ENCODE measurements around the gene MED12L.

The MED12L gene

DNA sequence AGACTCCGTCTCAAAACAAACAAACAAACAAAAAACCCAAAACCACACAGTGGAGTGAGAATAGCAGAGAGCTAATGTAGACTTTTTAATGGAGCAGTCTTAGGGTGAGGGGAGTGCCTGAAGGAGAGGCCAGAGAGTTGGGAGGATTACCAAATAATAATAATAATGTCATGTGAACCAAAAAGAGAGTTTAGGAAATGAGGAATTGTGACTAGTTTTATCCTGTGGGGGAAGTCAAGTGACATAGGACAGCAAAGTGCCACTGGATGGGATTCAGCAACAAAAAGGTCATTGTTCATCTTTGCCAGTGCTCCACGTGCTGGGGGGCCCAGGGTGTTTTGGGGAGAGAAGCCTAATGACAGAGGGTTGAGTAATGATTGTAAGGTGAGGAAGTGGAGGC is 218.3 kb downstream of the MED12L start:
- no peak for DNase-seq

DNA sequence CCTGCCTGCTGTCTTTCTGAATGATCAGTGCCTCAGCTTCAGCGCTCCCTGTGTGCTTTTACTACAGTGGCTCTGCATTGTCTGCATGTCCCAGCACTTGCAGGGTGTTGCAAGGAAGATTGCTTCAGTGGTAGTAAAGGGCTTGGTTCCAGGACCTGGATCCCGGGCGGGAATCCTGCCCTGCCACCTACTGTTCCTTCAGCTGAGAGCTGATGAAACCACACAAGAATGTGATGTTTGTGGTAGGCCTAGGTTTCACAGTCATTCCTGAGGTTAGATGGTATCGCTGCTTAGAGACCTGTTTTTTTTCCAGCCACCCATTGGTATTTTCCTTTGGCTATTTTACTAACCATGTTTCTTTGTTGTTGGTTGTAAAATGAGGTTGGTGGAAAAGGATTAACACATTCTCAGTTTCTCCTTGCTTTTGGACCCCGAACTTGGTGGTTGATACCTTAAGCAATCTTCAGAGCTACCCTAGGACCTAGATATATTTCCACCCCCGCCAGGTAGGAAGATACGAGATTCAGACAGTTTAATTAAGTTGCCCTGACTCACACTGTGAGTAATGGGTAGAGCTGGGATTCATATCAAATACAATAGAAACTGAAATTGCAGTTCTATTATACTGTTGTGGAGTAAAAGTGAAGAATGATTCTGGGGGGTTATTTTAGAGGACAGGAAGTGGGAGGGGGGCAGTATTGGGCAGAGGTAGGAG is 219.8 kb downstream of the MED12L start:
- no peak for DNase-seq

DNA sequence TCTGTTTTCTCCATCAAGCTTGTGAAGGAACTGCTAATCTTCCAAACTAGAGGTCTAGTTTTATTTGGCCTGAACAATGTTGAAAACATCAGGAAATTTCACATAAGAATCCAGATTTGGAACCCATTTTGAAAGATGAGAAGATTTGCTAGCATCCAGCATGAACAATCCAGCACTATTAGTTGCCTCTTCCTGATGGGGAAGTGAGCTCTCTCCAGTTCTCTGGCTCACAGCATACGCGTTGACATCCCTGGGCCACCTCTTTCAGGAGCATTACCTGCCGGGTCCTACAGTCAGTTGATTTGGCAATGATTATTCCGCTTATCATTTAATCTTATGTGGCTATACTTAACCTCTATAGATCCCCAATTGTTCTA is 220.3 kb downstream of the MED12L start:
- DNase-seq: no peak

DNA sequence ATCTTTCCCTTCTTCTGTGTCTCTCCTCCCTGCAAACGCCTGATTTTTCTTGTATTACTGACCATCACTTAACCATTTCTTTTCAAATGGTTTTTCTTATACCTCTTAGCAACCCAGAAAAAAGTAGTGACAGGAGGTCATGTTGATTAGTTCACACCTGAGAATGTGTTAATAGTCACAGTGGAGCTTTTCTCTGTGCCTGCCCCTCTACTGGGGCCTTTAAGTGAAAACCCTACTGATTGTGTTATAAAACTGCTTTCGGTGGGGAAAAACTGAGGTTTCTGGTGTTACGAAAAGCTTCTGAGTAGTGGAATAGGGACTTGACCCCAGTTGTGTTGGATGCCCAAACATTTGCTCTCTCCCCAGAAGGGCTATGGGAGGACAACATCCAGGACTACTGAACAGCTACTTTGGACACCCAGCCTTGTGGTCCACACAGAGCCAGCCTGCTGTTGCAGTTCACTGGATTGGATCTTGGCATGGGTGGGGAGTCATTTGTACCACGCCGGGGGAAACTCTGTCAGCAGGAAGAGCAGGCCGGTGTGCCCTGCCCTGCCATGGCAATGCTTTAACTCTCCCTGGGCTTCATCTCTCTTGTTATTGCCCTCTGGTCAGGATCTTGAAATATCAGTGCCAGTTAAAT is 220.8 kb downstream of the MED12L start:
- DNase-seq: no peak

DNA sequence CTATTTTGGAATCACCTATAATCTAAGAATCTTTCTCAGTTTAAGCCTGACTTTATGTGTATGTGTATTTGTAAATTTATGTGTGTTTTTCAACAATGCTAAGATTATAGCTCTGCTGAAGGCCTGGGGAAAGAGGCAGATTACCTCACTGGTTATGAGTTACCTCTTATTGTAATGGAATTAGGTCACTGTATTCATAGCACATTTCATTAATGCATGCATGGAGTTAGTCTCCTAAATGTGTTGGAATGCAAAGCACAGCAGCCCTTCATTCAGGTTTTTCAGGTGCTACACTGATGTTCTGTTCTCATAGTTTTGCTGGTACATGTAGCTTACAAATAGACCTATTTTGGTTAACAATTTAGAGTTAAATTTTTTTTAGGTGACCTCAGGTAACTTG is 221.7 kb downstream of the MED12L start:
- no peak for DNase-seq

DNA sequence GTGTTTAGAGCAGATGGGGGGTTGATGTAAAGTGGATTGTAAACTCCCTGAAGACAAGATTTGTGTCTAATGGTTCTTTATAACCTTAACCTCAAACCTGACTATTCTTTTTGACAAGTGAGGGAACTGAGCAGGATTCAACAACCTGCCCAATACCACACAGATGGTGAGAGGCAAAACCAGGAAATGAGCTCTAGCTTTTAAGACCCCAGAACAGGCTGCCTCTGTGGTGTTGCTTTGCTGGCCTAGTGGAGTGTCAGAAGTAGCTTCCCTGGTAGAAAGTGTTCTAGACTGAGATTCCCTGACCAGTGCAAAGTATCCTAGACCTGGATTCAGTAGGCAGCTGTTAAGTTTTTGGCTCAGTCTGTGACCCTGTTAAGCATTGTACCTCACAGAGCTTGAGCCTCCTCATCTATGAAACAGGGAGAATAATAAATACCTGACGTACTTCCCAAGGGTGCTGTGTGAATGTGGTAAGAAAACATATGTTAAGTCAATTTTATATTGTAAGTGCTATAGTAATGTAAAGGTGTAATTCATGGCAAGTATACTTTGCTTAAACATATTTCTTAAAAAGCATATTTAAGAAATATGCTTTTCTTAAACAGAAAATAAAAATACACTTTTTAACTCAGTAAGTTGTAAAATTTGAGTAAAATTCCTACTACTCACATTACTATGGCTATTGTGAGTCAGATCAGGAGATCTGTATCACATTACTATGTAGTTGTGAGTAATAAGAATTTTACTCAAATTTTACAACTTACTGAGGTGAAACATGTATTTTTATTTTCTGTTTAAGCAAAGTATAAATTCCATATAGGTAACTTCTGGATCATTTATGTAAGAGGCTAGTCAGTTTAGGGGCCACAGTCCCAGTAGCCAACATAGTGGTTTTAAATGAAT is 222.4 kb downstream of the MED12L start:
- no peak for DNase-seq

DNA sequence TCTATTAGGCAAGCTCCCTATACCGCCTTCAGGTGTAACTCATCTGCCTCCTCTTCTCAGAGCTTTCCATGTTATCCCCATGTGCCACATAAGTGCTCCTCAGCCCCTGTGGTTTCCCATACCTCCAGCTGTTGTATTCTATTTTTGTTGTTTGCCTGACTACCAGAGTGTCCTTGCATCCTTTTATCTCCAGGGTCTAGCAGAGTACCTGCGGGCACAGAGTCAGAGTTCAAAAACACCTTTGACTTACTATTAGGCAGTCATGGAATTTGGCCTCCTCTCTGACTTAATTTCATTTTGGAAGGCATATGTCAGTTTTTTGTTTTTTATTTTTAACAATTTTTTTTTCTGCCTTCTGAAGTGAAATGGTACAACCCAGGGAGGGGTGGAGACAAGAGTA is 224.1 kb downstream of the MED12L start:
- DNase-seq: no peak

DNA sequence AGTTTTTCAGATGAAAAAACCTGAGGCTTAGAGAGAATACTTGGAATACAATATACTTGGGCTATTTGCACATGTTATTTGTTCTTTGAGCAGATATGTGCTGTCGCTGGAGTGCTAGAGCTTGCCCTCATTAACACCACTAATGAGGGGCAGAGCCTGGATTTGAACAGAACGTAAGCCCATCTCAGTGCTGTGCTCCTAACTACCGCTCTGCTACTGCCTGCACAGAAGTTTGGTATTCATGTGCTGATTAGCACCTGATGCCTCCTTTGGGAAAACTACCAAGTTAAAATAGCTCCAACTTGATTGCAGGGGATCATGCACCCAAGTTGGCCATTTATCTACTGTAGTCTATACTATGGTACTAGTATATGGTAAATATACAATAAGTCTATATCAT is 227.5 kb downstream of the MED12L start:
- no peak for DNase-seq

DNA sequence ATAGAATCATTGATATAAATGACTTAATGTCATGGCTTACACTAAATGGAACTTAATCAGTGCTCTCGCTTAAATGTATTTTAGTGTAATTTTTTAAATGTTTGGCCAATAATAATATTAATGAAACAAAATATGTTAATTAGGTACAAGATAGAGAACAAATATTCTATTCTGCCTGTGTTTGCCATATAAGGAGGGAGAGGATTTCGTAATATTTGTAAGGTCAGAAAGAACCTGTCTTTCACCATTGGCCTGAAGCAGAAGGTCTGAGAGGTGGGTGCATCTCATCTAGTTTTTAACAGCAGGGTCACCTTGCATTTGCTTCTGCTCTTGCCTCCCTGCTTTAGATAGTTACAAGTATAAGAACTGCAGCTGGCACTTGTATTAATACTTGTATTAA is 228.7 kb downstream of the MED12L start:
- no peak for DNase-seq

DNA sequence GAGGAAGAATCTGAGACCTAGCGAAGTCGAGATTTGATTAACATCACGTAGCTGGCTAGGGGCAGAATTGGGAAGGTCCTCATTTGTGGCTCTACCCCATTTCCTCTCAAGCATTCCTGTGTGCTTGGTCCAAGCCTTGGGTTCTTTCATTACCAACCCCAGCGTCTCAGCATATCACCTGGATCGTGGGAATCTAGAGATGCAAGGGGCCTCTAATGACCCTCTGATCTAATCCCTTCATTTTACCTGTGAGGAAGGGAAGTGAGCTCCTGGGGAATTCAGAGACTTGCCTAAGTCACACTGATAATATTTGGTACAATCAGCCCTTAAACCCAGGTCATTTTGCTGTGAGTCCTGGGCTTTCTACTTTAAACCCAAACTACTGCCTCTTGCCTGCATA is 229.1 kb downstream of the MED12L start:
- no peak for DNase-seq

DNA sequence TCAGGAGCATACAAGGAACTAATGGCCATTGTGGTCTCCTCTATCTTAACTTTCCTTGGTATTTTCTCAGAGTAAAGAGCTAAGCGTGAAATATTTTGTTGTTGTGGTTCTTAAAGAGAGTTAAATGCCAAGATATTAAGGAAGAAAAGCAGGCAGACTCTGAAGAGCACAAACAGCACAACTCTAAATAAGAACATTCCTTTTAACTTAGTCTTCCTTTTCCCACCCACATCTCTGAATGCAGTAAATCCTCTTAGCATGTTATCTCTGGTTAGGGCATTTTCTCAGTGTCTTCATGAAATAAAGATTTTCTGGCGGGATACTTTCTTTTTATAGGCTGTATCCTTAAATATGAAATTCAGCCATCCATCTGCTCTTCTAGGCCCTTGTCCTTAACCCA is 229.7 kb downstream of the MED12L start:
- DNase-seq: no peak

DNA sequence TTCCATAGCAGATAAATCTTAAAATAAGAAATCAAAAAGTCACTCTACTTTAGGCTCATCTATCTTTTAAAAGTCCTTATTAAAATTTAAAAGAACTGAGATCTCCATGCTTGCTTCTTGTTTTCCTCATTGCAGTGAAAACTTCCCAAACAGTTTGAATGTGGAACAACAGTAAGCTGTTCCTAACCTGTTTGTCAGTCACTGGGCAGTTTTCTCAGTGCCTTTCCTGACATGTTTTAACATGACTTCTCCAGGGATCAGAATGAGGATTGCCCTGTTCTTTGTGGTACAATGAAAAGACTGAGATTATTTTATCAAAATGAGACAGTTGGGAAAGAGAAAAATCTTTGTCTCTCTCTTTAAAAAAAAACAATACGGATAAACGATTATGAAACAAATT is 230.4 kb downstream of the MED12L start:
- no peak for DNase-seq

DNA sequence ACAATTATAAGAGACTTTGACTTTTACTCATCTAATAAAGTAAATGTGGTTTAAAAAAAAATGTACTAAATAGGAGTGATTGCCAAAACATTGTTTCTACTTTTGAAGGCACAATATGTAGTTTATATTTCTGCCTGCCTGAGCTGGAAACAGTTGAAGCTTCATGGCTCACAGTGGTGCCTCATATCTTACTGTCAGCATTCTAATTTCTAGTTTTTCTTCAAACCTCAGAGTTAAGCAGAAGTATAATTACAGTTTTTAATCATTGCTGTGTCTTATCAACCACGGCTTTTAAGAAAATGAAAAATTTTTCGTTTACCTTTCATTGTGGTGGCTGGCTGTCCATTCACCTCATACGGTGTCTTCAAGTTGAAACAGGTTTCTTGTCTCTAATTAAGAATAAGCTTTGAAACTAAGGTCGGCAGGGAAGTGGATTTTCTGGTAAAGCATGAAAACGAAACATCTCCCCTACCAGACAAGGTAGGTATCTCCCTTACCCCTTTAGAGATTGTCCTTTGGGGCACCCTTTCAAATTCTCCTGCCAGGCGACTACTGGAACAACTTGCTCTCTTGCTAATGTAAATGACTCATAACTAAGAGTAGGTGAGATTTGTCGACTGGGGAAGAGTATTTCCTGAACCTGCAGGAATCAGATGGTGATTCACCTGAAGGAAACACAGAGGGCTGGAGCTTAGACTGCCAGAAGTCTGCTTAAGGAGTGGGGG is 231.0 kb downstream of the MED12L start, which contains the start of gene GPR87:
Gene GPR87, minus strand, starts transcription at position 554 of the 725 bp plus-strand sequence. CDS start 16,720 bp downstream, outside the sequence.
- DNase-seq: no peak

DNA sequence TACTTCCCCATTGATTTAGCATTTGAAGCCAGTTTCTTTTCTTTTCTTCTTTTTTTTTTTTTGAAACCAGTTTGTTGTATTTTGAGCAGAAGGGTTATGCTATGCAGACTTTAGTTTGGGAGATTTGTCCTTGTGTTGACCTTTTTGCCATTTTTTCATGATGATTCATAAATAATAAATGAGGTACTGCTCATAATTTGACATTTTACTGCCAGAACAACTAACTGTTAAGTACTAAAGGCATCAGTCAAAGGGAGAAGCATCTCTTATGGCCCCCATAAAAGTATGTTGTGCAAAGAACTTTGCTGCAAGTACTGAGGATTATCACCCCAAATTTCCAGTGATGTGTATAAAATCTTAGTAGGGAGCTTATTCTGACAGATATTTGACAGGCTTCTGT is 232.8 kb downstream of the MED12L start:
- no peak for DNase-seq

DNA sequence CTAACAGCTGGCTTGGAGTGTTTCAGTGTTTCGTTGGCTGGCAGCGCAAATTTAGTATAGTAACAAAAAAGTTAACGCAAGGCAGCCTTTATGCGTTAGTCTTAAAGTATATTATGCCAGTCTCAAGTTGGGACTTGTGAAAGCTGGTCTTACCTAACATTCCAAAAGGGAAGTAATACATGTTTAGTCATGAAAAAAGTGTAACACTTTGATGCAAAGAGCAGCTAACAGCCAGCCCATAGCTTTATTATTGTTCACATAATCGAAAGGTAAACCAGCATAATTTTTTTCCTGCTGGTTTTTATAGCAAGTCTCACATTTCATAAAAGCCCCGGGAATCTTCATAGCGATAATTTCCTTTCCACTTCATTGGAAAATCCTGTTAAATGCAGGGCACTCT is 233.5 kb downstream of the MED12L start:
- no peak for DNase-seq

DNA sequence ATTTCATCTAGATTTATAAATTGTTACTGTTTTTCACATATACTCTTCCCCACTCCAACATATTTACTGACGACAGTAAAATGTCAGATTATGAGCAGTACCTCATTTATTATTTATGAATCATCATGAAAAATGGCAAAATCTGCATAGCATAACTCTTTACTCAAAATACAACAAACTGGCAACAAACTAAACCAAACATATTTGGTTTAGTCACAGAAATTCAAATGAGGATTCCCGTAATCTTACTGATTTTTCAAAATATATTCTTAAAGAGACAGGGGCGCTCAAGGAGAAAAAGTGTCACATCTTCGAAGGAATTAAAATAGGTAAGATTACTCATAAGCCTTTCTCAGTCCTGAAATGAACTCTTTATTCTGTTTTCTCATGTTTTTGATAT is 234.2 kb downstream of the MED12L start:
- DNase-seq: no peak

DNA sequence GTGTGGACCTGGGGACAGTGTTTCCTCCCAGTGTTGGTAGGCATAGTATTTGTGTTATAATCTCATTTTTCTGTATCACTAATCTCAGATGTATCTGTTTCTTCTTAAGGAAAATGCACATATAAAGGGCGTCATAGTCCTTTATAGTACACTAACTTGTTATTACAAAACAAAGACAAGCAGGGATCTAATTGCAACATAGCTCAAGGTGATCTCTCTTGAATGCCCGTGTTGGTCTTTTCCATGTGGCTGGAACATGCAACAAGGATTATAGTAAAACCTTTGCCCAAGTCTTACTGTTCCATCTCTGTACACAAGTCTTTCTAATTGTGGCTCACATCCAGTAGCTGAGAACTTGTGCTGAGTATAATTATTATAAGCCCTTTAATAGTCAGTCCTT is 234.7 kb downstream of the MED12L start:
- no peak for DNase-seq

DNA sequence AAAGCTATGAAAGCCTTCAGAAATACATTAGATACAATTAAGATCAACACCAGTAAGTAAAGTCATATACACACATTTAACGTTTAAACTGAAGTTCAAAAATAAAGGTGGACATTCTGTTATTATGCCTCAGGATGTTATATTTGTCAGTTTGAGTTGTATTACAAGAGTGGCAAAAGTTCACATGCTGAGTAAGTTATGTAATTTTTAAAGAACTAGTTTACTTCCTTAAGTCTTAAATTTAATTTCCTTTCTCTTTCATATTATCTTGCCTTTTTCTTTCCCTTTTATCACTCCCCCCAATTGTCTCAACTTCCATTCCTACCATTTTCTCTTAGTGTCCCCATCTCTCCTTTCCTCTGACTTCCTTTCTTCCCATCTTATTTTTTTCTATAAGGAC is 236.1 kb downstream of the MED12L start:
- no peak for DNase-seq

DNA sequence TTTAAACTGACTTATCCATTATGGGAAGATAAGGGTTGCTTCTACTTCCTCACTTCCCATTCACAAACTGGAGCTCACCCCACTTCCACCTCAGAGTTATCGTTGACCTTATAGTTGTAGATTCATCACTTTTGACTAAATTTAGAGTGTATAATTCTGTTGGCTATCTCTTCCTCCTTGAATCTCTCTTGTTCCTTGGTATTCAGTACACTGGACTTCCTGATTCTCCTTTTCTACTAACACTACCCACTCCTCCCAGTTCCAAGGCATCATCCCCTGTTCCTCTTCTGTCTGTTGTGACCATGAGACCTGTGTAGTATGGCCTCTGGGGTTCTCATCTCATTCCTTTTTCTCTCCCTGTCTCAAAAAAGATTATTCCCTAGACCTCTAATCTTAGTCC is 237.0 kb downstream of the MED12L start:
- DNase-seq: no peak

DNA sequence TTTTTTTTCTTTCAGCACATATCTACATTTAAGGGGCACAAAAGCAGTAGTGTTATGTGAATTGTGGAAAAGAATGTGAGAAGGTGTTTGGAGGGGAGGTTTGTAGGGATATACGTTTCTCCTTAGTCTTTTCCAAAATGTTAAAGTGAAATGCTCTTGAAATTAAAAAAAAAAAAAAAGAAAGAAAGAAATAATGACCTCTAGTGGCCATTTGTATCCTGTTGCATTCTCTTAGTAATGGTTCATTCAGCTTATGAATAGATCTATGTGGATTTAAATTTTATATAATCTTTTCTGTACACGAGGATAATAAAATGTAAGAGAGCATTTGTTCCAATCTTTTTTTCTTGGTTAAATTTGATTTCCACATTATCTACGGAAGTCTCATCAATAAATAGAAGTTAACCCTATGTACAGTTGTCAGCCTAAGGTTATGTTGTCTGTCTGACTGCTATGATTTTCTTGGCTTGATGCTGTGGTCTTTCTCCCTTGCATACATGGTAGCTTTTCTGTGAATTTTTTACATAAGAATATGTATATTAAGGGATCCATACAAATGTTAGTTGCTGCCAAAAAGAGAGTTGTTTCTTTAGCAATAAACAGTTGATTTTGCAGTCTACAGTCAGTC is 242.2 kb downstream of the MED12L start:
- DNase-seq: no peak

DNA sequence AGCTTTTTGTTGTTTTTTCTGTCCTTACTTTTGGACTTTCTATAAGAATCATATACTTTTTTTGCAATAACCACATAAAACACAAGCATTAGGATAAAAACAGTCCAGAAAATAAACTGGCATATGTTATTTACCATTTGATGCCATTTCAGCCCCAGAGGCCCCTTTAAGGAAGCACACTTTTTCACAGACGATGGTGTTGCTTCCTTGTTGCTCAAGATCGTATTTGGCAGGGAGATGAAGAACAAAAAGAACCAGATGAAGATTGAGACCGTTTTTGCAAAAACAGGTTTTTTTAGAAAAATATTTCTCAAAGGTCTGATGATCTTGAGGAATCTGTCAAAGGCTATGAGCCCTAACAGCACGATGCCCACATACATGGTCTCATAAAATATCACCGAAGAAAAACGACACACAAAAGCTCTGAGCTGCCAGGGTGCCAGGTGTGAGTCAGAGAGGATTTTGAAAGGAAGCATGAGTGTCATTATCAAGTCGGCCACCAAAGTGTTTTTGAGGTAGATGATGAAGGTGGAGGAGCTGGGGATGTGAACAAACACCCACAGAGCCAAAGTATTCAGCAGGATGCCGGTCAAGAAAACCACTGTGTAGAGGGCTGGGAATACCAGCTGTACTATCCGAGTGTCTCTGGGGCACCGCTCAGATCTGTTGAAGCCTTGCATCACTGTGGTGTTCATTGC is 243.0 kb downstream of the MED12L start:
- DNase-seq: peak; percentile 17

DNA sequence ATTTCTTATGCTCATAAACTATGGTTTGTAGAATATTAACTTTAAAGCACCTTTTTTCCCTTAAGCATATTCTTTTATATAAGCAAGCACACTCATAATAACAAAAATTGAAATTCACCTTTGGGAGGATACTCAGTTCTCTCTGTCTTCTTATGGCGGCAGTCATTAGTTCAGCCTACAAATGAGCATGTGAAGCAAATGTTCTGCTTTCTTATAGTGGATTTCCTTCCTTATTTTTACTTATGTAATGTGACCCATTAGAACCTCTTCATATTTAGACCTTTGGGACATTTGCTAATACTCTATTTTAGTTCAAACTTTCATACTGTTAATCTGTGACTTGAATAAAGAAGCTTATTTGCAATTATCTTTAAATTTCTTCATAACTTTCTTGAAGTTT is 243.9 kb downstream of the MED12L start, which contains the start of gene P2RY13:
Gene P2RY13, minus strand, starts transcription at position 187 of the 400 bp plus-strand sequence. Its CDS starts 21 bp downstream, at position 166.
- no peak for DNase-seq

Data from CD4-positive, alpha-beta T cell treated with Interleukin-12 subunit alpha and Interleukin-12 subunit beta, for 1 hour (primary cell).